GM12874 (cell line): ENCODE results near the gene MIPOL1.

Experiments
- CTCF ChIP-seq: IDR thresholded peaks from 2 replicates; pipeline ENCODE4 v1.5.1; 2011; ENCODE audit warnings: low read depth, mild to moderate bottlenecking, control low read depth, low read length, moderate library complexity; ENCODE audit not compliant: insufficient read depth

MIPOL1 gene

GRCh38 chr14:37590428-37591139 lies 392.8 kb downstream of the MIPOL1 start:
- no peak for TF ChIP-seq CTCF

GRCh38 chr14:37591311-37591940 lies 393.7 kb downstream of the MIPOL1 start:
- TF ChIP-seq CTCF, result no peak

GRCh38 chr14:37591941-37592481 lies 394.3 kb downstream of the MIPOL1 start:
- no peak for TF ChIP-seq CTCF

GRCh38 chr14:37592482-37593408 lies 395.0 kb downstream of the MIPOL1 start:
- no peak for TF ChIP-seq CTCF

- no peak for TF ChIP-seq CTCF
Observed at GRCh38 chr14:37593511-37594237, 395.9 kb downstream of the MIPOL1 start.

GRCh38 chr14:37594238-37594970 lies 396.7 kb downstream of the MIPOL1 start:
- TF ChIP-seq CTCF, result peak; percentile 46; the same call in 1 of the 2 replicates
